GM19324 (cell line): Measurements from ENCODE around the gene ALG12.
"Not testable (repeated sequence)": the region's sequence is repeated elsewhere in the genome, so short reads cannot be mapped to it uniquely, and the experiment has no call there.

Experiments
- ATAC-seq: cut with Tn5 transposase; IDR thresholded peaks from one replicate; pipeline ENCODE4 v1.9.1; 2021; ENCODE audit warnings: mild to moderate bottlenecking, moderate library complexity; ENCODE audit not compliant: unreplicated experiment, low FRiP score

The ALG12 gene

GRCh38 chr22:49852568-49852897 lies 65.7 kb downstream of the ALG12 start:
- ATAC-seq, result not testable (repeated sequence)

- no peak for ATAC-seq
Measured at GRCh38 chr22:49850959-49851802, 67.1 kb downstream of the ALG12 start.
